ENCODE measurements around the gene PLEKHD1.
"Not testable (repeated sequence)": the region's sequence is repeated elsewhere in the genome, so short reads cannot be mapped to it uniquely, and the experiment has no call there.

Gene PLEKHD1

DNA sequence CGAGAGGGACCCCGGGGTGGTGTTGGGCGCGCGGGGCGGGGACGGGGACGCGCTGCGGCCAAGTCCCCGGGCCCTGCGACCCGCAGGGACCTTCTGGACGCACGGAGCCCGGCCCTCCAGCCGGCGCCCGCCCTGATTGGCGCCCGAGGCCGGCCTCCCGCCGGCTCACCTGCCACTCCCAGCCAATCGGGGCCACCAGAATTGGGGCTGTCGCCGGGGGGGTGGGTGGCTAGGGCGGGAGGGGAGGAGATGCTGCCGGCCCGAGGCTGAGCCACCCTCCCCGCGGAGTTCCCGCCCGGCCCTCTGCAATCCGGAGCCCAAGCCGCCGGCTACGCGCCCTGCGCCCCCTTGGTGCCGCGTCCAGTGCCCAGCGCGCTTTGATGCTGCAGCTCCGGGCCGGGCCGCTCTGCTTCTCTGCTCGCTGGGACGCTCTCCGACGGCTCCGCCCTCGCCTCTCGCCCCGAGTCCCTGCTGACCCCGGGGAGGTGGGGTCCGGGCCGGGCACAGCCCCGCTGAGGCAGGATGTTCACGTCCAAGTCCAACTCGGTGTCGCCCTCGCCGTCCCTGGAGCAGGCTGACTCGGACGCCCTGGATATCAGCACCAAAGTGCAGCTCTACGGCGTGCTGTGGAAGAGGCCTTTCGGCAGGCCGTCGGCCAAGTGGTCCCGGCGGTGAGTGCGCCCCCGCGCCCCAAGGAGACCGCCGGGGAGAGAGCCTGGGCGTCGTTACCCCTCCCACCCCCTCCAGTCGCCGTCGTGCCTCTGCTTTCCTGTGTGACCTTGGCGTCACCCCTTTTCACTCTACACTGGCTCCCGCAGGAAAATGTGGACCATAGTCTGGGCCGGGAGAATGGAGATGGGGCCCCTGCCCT is at the start of gene PLEKHD1:
Gene PLEKHD1 (plus strand): TSS at position 285 of the 871 bp plus-strand sequence. CDS start 238 bp downstream, at position 523.
- DNase-seq: no peak

DNA sequence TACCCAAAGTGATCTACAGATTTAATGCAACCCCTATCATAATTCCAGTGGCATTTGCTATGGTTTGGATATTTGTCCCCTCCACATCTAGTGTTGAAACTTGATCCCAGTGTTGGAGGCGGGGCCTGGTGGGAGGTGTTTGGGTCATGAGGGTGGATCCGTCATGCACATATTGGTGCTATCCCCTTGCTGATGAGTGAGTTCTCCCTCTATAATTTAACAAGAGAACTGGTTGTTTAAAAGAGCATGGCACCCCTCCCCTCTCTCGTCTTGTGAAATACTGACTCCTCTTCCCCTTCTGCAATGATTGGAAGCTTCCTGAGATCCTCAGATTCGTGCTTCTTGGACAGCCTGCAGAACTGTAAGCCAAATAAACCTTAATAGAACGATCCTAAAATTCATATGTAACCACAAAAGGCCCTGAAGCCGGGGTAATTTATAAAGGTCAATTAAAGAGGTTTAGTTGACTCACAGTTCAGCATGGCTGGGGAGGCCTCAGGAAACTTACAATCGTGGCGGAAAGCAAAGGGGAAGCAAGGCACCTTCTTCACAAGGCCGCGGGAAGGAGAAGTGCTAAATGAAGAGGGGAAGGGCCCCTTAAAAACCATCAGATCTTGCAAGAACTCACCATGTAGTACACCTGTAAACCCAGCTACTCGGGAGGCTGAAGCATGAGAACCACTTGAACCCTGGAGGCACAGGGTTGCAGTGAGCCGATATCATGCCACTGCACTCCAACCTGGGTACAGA is 44.8 kb upstream of the PLEKHD1 start:
- no peak for DNase-seq

DNA sequence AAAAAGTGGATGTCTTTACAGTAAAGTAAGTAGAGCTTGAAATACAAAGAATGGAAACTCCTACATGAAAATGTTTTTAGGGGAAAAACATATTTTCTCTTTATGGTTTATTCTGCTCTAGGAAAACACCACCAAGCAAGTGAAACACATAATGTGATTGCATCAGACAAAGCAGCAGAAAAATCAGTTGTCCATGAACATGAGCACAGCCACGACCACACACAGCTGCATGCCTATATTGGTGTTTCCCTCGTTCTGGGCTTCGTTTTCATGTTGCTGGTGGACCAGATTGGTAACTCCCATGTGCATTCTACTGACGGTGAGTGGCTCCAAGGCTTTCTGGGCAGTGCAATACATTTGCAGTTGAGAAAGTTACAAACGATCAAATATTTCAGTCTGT is 42.6 kb upstream of the PLEKHD1 start:
- no peak for DNase-seq

DNA sequence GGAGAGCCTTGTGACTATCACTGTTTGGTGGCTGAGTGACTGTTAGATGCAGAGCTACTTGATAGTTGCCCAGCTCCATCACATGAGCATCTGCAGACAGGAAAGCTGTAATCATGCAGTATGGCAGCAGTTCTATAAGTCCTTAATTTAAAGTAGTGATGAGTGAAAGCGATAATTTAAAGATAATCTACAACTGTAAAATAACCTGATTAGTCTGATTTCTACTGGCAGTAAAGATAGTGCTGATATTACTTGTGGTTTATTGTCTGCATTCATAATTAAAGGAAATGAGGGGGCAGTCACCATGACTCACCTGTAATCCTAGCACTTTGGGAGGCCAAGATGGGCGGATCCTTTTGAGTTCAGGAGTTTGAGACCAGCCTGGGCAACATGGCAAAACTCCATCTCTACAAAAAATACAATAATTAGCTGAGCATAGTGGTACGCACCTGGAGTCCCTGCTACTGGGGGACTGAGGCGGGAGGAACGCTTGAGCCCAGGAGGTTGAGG is 41.2 kb upstream of the PLEKHD1 start:
- DNase-seq: no peak

DNA sequence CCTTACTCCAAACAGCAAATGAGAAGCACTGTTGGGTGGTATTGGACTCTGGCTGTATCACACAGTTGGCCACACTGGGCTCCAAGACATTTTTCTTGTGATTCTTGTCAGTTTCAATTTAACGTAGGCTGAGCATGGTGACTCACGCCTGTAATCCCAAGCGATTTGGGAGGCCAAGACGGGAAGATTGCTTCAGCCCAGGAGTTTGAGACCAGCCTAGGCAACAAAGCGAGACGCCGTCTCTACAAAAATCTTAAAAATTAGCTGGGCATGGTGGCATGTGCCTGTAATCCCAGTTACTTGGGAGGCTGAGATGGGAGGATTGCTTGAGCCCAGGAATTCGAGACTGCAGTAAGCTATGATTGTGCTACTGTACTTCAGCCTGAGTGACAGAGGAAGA is 35.3 kb upstream of the PLEKHD1 start:
- DNase-seq: no peak

DNA sequence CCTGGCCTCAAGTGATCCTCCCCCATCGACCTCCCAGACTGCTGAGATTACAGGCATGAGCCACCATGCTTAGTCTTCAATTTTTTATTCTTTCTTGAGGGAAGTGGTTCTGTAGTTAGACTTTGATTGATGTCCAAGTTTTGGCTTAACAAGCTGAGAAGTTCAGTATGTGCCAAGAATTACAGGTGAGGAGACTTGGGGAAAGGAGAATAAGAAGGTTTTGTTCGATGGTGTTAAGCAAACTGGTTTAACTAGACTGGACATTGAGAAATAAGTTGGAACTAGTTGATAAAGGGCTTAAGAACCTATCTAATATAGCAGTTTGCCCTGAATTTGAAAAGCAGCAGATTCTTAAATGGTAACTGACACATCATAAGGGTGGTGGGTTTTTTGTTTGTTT is 32.6 kb upstream of the PLEKHD1 start:
- no peak for DNase-seq

DNA sequence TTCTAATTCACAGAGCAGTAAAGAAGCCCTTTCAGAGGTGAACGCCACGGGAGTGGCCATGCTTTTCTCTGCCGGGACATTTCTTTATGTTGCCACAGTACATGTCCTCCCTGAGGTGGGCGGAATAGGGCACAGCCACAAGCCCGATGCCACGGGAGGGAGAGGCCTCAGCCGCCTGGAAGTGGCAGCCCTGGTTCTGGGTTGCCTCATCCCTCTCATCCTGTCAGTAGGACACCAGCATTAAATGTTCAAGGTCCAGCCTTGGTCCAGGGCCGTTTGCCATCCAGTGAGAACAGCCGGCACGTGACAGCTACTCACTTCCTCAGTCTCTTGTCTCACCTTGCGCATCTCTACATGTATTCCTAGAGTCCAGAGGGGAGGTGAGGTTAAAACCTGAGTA is 26.2 kb upstream of the PLEKHD1 start:
- DNase-seq: no peak

DNA sequence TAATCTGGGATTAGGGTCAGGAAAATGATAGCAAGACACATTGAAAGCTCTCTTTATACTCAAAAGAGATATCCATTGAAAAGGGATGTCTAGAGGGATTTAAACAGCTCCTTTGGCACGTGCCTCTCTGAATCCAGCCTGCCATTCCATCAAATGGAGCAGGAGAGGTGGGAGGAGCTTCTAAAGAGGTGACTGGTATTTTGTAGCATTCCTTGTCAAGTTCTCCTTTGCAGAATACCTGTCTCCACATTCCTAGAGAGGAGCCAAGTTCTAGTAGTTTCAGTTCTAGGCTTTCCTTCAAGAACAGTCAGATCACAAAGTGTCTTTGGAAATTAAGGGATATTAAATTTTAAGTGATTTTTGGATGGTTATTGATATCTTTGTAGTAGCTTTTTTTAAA is 25.4 kb upstream of the PLEKHD1 start:
- no peak for DNase-seq

DNA sequence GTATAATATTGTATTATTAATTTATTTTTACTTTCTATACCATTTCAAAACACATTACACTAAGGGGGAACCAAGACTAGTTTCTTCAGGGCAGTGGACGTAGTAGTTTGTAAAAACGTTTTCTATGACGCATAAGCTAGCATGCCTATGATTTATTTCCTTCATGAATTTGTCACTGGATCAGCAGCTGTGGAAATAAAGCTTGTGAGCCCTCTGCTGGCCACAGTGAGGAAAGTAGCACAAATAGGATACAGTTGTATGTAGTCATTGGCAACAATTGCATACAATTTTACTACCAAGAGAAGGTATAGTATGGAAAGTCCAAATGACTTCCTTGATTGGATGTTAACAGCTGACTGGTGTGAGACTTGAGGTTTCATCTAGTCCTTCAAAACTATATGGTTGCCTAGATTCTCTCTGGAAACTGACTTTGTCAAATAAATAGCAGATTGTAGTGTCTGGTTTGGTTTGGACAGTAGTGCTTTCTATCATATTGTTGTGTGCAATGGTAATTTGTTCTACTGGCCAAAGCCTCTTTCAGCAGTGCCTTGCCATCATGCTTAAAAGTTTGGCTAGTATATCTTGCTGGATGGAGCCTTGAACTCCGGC is 24.3 kb upstream of the PLEKHD1 start:
- peak; percentile 10 to 55 for DNase-seq

DNA sequence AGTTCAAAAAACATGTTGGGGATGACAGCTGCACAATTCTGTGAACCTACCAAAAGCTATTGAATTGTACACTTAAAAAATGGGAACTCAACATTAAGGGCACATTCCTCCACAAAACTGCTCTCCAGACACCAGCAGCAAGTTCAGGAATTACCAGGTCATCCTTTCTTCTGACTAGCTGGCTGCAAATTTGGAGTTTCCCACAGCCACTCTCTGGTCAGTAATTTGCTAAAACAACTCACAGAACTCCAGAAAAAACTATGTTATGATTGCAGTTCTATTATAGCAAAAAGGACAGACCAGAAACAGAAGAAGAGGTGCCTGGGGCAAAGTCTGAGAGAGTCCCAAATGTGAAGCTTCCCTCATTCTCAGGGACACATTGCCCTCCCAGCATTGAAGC is 20.1 kb upstream of the PLEKHD1 start:
- DNase-seq: no peak

DNA sequence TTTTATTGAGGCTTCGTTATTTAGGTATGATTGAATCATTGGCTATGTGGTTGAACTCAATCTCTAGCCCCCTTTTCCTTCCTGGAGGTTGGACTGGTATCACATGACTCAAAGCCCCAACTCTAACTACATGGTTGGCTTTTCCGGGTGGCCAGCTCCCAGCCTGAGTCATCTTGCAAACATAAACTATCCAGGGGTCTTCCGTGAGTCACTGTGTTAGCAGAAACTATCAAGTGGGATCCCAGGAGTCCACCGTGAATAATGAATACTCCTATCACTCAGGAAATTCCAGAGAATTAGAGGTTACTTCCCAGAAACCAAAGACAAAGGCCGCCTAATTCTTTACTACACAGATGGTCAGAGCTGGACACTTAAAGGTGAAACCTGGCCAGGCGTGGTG is 19.7 kb upstream of the PLEKHD1 start:
- DNase-seq: no peak

DNA sequence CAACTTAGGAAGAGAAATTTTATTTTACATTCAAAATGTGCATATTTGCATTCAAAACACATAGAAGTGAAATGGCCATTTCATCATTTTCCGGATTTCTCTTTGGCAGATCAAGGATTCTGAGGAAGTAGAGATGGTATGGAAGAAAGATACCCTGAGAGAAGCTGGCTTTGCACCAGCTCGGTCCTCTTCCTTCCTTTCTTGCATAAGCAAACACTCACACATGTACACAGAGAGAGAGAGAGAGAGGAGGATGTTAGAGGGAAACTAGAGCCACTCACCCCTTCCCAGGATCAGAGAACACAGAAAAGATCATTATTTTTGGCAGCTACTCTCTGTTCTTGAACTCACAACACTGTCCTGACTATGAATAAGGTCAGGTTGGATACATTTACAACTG is 15.6 kb upstream of the PLEKHD1 start:
- no peak for DNase-seq

DNA sequence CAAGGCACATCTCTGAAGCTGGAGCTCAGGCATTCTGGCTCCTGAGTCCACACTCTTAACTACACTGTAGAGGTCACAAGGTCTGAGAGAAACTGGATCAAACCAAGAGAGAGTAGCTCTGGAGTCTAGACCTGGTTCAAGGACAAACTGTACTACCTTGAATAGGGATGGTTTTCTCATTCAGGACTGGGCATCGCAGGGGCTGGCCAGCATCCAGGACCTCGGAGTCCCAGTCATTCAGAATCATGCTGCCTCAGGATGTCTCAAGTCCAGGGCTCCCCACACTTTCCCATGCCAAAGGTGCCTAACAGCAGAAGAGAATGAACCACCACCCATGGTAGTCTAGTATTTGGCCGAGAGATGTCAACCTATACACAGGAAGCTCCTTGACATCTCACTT is 13.1 kb upstream of the PLEKHD1 start:
- DNase-seq: no peak

DNA sequence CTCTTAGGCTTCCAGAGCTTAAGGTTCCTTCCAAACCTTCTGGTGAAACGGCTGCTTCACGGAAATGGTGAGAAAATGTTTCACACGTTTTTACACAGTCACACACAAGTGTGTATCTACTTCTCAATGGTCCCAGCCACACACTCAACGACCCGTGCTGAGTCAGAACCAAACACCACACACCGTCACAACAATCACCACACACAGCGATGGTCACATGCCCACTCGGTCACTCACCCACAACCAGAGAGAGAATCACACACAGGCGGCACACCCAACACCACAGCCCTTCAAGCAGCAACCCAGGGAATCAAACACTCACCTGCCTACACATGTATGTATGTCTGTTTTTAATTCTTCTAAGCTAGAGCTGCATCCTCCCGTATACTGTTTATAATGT is 12.6 kb upstream of the PLEKHD1 start:
- no peak for DNase-seq

DNA sequence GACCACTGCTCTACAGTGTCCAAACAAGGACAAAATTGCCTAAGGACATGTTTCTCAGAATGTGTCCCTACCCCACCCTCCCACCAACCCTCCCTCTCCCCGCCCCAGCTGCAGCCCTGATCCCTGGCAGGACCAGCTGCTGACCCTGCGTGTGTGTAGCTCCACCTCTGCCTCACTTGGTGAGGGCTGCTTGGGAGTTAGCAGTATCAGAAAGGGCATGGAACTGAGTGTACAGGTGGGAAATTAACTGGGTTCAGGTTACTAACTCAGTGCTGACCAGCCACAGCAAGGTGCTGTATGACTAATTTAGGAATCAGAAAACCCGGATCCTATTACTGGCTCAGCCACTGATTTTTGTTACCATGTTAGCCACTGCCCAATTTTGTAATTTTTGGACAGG is 11.3 kb upstream of the PLEKHD1 start:
- DNase-seq: no peak

DNA sequence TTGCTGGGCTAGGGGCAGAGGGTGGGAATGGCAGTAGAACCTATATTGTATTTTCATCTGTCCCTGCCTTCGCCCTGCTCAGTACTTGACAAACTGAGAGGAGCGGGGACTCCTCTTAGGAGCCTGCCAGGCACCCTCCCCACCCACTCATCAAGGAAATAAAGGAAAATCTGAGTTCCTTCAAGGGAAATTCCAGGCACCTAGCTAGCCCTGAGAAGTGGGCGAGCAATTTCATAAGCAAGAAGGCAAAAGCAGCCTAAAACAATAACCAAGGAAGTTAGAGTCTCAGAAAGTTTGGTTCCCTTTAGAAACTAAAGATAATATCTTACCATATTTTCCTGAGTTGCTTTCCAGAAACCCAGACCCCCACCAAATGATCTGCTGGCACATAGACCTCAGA is 10.6 kb upstream of the PLEKHD1 start:
- DNase-seq: no peak

DNA sequence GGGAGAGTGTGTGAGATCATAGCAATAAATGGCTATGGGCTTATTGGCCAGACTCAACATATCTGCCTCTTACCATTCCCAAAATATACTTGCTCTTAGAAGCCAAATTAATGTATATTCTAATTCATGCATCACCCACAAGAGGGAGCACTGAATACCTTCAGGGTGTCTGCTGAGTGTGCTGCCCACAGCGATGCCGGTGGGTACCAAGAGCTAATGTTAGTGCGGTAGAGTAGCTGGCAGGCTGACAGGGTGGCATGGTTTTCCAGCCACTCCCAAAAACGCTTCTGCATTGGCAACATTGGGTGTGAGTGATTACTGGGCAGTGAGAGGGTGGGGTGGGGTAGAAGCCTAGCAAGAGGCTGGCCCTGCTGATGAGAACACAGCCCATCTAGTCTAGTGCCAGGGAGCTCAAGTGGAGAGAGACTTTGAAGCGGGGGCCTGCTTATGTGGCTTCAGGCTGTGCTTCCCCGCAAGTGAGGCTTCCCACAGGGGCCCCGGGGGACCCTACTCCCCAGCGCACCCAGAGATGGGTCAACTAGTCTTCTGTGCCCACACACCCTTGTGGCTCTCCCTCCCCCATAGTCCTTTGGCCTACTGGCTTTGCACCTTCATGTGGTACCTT is 9.2 kb upstream of the PLEKHD1 start:
- DNase-seq: no peak

DNA sequence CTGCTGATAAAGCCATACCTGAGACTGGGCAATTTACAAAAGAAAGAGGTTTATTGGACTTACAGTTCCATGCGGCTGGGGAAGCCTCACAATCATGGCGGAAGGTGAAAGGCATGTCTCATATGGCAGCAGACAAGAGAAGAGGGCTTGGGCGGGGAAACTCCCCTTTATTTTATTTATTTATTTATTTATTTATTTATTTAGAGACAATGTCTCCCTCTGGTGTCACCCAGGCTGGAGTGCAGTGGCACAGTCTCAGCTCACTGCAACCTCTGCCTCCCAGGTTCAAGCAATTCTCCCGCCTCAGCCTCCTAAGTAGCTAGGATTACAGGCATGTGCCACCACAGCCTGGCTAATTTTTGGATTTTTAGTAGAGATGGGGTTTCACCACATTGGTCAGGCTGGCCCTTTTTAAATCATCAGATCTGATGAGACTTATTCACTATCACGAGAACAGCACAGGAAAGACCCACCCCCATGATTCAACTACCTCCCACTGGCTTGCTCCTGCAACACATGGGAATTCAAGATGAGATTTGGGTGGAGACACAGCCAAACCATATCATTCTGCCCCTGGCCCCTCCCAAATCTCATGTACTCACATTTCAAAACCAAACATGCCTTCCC is 7.6 kb upstream of the PLEKHD1 start:
- not testable (repeated sequence) for DNase-seq

DNA sequence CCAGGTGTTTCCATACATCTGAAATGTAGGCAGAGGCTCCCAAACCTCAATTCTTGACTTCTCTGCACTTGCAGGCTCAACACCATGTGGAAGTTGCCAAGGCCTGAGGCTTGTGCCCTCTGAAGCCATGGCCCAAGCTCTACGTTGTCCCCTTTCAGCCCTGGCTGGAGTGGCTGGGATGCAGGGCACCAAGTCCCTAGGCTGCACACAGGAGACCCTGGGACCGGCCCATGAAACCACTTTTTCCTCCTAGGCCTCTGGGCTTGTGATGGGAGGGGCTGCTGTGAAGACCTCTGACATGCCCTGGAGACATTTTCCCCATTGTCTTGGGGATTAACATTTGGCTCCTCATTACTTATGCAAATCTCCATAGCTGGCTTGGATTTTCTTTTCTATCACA is 6.5 kb upstream of the PLEKHD1 start:
- not testable (repeated sequence) for DNase-seq

DNA sequence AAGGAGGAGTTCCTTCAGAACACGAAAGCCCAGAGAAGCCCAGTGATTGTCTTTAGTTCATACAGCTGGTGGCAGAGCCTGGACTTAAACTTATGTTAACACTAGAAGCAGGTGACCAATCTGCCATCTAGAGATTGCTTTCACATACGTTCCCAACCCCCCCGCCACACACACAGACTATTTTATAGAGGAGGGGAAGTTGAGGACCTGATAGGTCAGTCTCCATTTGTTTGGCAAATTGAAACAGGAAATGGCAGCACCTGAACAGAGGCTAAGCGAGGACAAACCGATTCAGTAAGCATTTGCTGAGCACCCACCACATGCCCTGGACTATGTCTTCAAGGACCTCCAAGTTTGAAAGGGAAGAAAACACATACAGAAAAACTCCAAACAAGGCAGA is 4.8 kb upstream of the PLEKHD1 start:
- no peak for DNase-seq

DNA sequence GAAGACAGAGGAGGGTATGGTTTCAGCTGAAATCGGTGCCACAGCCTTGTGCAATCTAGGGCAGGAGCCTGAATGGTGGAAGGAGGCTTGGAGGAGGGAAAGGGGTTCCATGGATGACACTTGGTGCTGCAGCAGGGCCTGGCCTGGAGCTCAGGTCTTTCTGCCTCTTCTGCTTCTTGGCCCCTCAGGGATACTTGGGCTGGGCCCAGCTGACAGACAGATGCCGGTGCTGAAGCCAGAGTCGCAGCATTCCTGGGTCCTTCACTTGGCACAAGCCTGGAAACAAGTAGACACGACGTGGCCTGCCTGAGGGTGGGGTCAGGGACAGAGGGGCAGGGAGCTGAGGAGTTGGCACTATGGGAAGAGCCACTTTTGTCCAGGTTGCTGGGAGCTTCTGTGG is 4.4 kb upstream of the PLEKHD1 start:
- no peak for DNase-seq

DNA sequence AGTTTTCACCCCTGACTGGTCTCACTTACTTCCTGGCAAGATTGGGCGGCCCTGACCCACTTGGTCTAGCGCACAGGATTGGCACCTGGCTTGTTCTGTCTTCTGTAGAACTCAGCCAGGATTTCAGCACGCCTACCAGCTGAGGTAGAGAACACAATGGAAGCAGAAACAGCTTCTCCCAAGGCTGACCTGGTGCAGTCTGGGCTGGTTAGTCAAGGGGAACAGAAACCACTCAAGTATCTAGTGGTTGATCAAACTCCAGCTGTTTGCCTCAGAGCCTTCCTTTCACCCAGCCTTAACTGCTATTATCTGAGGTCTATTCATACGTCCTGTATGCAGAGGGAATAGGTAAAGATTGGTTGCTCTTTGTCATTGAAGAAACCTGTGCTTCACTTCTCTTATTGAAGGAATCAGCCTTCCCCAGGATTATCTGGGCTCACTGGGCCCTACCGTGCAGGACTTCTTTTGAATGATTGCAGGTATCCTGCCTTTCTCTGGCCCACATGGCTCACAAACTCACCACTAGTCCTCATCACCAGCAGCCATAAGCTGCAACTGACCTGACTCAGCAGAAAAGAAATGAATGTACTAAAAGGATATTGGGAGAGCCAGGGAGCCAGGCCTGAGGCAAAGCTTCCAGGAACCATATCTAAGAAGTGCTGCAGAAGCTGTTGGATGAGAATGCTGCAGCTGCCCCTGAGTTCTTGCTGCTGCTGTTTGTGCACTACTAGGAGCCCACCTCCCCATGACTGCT is 2.5 kb upstream of the PLEKHD1 start:
- DNase-seq: no peak
